Hippocampal formation (tissue), 2 donors: ENCODE measurements around the gene CNTN1.

Experiments used
- DNase-seq, 2 donors: peaks; one replicate each; lab custom pipeline; 2025; lab: John Stamatoyannopoulos, UW

CNTN1 gene

GRCh38 chr12:40691913-40692764 lies at the start of gene CNTN1:
CNTN1 (plus strand) TSS chr12:40692439.
- peak; percentile 71 to 72 for DNase-seq

GRCh38 chr12:40643506-40643905 lies 48.7 kb upstream of the CNTN1 start:
- DNase-seq, result no peak

GRCh38 chr12:40643976-40644375 lies 48.3 kb upstream of the CNTN1 start:
- no peak for DNase-seq

- no peak for DNase-seq
Measured at GRCh38 chr12:40644708-40645107, 47.5 kb upstream of the CNTN1 start.

GRCh38 chr12:40645361-40645760 lies 46.9 kb upstream of the CNTN1 start:
- no peak for DNase-seq

- no peak for DNase-seq
Measured at GRCh38 chr12:40646456-40646855, 45.8 kb upstream of the CNTN1 start.

GRCh38 chr12:40646911-40647310 lies 45.3 kb upstream of the CNTN1 start:
- no peak for DNase-seq

- DNase-seq, result no peak
Measured at GRCh38 chr12:40647651-40648050, 44.6 kb upstream of the CNTN1 start.

- DNase-seq, result no peak
Measured at GRCh38 chr12:40648519-40648918, 43.7 kb upstream of the CNTN1 start.

- DNase-seq, result no peak
Measured at GRCh38 chr12:40650038-40650704, 42.1 kb upstream of the CNTN1 start.

- DNase-seq, result no peak
Measured at GRCh38 chr12:40655451-40655850, 36.8 kb upstream of the CNTN1 start.

GRCh38 chr12:40662366-40662765 lies 29.9 kb upstream of the CNTN1 start:
- no peak for DNase-seq

GRCh38 chr12:40663781-40664180 lies 28.5 kb upstream of the CNTN1 start:
- no peak for DNase-seq

GRCh38 chr12:40668099-40668529 lies 24.1 kb upstream of the CNTN1 start:
- no peak for DNase-seq

- no peak for DNase-seq
Measured at GRCh38 chr12:40672741-40673271, 19.4 kb upstream of the CNTN1 start.

- no peak for DNase-seq
Measured at GRCh38 chr12:40681148-40681547, 11.1 kb upstream of the CNTN1 start.

- DNase-seq, result no peak
Measured at GRCh38 chr12:40684986-40685385, 7.3 kb upstream of the CNTN1 start.

GRCh38 chr12:40688085-40688725 lies 4.0 kb upstream of the CNTN1 start:
- DNase-seq, result peak in 1 of 2 donors; percentile 13

GRCh38 chr12:40689576-40689975 lies 2.7 kb upstream of the CNTN1 start:
- DNase-seq, result no peak

- DNase-seq, result no peak
Measured at GRCh38 chr12:40692765-40693206, 547 bp downstream of the CNTN1 start.

GRCh38 chr12:40693207-40693821 lies 1.1 kb downstream of the CNTN1 start:
- DNase-seq, result peak; percentile 15 to 41
